ENCODE data around the gene SIN3A.

SIN3A gene

DNA sequence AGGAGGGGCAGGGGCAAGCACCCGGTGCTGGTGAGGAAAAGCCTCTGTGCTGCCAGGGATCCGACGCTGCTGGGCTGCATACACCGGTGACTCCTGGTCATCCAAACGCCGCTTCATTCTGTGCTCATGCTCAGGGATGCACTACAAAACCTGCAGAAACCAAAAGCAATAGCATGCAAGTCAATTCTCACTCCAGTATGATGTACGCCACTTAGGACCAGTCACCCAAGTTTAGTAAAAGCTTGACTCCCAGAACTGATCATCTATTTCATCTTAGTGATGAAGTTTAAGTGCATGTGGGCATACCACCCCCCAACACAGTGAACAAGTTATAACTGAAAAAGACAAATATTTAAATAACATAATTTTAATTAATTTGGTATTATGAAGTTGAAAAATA is 21.2 kb downstream of the SIN3A start:
- no peak overlapping the region for H3K27ac ChIP-seq
- H3K9me3 ChIP-seq: no peaks in the 10 kb centered on the region
- H3K4me1 ChIP-seq (ENCODE audit: control insufficient read depth in 1 of 2, insufficient read depth in 1 of 2, low read depth in 1 of 2, low read length in 1 of 2): no peaks in the 10 kb centered on the region
- H3K4me3 ChIP-seq (ENCODE audit: low read depth in 1 of 2, low read length in 1 of 2): no peak overlapping the region
- no peaks in the 10 kb centered on the region for H3K27me3 ChIP-seq
- TF ChIP-seq, protein P1, sequence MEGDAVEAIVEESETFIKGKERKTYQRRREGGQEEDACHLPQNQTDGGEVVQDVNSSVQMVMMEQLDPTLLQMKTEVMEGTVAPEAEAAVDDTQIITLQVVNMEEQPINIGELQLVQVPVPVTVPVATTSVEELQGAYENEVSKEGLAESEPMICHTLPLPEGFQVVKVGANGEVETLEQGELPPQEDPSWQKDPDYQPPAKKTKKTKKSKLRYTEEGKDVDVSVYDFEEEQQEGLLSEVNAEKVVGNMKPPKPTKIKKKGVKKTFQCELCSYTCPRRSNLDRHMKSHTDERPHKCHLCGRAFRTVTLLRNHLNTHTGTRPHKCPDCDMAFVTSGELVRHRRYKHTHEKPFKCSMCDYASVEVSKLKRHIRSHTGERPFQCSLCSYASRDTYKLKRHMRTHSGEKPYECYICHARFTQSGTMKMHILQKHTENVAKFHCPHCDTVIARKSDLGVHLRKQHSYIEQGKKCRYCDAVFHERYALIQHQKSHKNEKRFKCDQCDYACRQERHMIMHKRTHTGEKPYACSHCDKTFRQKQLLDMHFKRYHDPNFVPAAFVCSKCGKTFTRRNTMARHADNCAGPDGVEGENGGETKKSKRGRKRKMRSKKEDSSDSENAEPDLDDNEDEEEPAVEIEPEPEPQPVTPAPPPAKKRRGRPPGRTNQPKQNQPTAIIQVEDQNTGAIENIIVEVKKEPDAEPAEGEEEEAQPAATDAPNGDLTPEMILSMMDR (IDR thresholded peaks at IDR 0.05): no peak
- peaks cover 43% of the 10 kb centered on the region for H3K36me3 ChIP-seq

DNA sequence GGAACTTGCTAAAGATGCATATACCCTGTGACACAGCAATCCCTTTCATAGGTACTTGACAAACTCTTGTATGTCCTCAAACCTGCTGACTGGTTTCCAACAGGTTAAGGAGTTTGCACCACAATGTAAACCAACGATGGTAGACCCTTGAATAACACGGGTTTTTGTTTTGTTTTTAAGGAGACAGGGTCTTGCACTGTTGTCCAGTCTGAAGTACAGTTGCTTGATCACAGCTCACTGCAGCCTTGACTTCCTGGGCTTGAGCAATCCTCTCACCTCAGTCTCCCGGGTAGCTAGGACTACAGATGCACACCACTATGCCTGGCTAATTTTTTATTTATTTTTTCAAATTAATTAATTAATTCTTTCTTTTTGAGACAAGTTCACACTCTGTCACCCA is 23.3 kb downstream of the SIN3A start:
- no peaks in the 10 kb centered on the region for H3K9me3 ChIP-seq
- H3K27me3 ChIP-seq: no peaks in the 10 kb centered on the region
- H3K36me3 ChIP-seq: peaks cover 52% of the 10 kb centered on the region
- no peak overlapping the region for H3K4me3 ChIP-seq (ENCODE audit: low read depth in 1 of 2, low read length in 1 of 2)
- TF ChIP-seq, protein P1 (IDR thresholded peaks at IDR 0.05): no peak
- H3K27ac ChIP-seq: no peak overlapping the region
- H3K4me1 ChIP-seq (ENCODE audit: control insufficient read depth in 1 of 2, insufficient read depth in 1 of 2, low read depth in 1 of 2, low read length in 1 of 2): no peaks in the 10 kb centered on the region

DNA sequence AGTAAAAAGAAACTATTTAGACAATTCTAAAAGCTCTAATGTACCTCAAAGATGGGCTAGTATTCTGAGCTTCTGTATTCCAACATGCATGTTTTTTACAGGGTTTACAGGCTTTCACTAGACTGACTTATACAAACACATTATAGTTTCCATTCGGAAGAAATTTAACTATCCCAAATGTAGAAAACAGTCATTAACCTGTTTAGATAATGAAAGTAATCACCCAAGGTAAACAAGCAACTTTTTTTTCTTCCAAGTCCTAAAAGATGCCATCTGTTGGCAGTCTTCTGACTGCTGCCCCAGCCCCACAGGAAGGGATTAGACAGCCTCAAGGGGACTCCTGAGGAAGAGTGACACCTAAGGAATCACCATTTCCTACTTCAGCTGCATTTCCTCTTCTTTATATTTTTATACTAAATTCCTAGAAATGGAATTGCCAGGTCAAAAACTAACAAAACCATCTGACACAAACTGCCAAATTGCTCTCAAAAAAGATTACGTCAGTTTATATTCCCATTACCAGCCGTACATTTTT is 25.5 kb downstream of the SIN3A start:
- H3K4me3 ChIP-seq (ENCODE audit: low read depth in 1 of 2, low read length in 1 of 2): no peak overlapping the region
- peaks cover 71% of the 10 kb centered on the region for H3K36me3 ChIP-seq
- TF ChIP-seq, protein P1 (IDR thresholded peaks at IDR 0.05): no peak
- H3K27me3 ChIP-seq: no peaks in the 10 kb centered on the region
- H3K4me1 ChIP-seq (ENCODE audit: control insufficient read depth in 1 of 2, insufficient read depth in 1 of 2, low read depth in 1 of 2, low read length in 1 of 2): no peaks in the 10 kb centered on the region
- no peaks in the 10 kb centered on the region for H3K9me3 ChIP-seq
- no peak overlapping the region for H3K27ac ChIP-seq

GRCh38 chr15:75422554-75422953 is 28.9 kb downstream of the SIN3A start:
- peaks cover 65% of the 10 kb centered on the region for H3K36me3 ChIP-seq
- TF ChIP-seq, protein P1 (IDR thresholded peaks at IDR 0.05): no peak
- H3K27me3 ChIP-seq: no peaks in the 10 kb centered on the region
- no peak overlapping the region for H3K27ac ChIP-seq
- no peaks in the 10 kb centered on the region for H3K4me1 ChIP-seq (ENCODE audit: control insufficient read depth in 1 of 2, insufficient read depth in 1 of 2, low read depth in 1 of 2, low read length in 1 of 2)
- no peaks in the 10 kb centered on the region for H3K9me3 ChIP-seq
- H3K4me3 ChIP-seq (ENCODE audit: low read depth in 1 of 2, low read length in 1 of 2): no peak overlapping the region

DNA sequence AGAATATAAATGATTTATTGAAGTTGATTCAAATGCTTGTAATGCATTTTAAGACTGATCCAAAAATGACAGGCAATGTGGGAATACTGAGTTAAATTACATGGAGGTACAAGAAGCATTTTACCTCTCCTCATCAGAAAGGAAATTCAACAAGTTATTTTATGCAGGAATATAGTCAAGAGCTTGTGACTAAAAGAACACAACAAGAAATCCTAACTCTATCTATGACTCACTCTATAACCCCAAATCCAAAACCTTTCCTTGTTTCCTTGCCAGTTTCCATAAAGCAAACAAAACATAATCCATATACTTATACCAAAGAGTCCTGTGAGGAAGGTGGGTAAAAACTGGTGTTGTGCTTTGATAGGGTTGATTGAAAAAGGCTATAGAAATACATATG is 30.8 kb downstream of the SIN3A start:
- Histone ChIP-seq H3K9me3 (no peaks in the 10 kb centered on the region), H3K4me3 (ENCODE audit: low read depth in 1 of 2, low read length in 1 of 2) (no peak overlapping the region), H3K27me3 (no peaks in the 10 kb centered on the region), H3K4me1 (ENCODE audit: control insufficient read depth in 1 of 2, insufficient read depth in 1 of 2, low read depth in 1 of 2, low read length in 1 of 2) (no peaks in the 10 kb centered on the region), H3K27ac (no peak overlapping the region), H3K36me3 (peaks cover 47% of the 10 kb centered on the region)
- TF ChIP-seq, protein P1 (IDR thresholded peaks at IDR 0.05): no peak

DNA sequence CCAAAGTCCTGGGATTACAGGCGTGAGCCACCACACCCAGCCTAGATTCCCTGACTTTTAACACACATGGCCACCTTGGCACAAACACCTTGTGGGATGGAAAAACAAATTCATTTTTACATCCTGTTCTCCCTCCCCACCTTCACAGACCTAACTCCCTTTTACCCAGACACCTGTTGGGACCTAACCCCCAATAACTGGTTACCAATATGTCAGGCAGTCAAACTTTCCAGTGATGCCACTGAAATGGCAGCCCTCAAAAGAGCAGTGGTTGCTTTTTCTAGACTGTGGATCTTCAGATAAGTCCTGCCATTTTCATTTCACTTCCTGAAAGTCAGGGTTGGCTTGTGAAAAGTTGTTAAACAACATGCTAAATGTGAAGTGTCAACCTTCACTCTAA is 34.9 kb downstream of the SIN3A start:
- H3K27ac ChIP-seq: no peak overlapping the region
- TF ChIP-seq, protein P1 (IDR thresholded peaks at IDR 0.05): no peak
- no peaks in the 10 kb centered on the region for H3K9me3 ChIP-seq
- H3K27me3 ChIP-seq: no peaks in the 10 kb centered on the region
- H3K4me1 ChIP-seq (ENCODE audit: control insufficient read depth in 1 of 2, insufficient read depth in 1 of 2, low read depth in 1 of 2, low read length in 1 of 2): no peaks in the 10 kb centered on the region
- H3K4me3 ChIP-seq (ENCODE audit: low read depth in 1 of 2, low read length in 1 of 2): no peak overlapping the region
- H3K36me3 ChIP-seq: peaks cover 47% of the 10 kb centered on the region
